Measurements from ENCODE around the gene NIP7.

DNA sequence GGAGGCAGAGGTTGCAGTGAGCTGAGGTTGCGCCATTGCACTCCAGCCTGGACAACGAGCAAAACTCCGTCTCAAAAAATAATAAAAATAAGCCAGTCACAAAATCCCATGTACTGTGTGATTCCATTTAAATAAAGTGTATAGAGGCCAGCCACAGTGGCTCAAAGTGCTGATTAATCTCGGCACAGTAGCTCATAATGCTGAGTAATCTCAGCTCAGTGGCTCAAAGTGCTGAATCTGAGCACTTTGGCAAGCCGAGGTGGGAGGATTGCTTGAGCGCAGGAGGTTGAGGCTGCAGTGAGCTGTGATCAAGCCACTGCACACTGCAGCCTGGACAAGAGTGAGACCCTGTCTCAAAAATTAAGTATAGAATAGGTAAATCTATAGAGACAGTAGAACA, 7.1 kb downstream of the NIP7 start:
- no peak for TF ChIP-seq CTCF (IDR thresholded peaks at IDR 0.05)
- no peak for TF ChIP-seq POLR2A (IDR thresholded peaks at IDR 0.05)

Measured in uterus (tissue), 2 donors.